ENCODE data around the gene POMGNT1. TPM values are rescaled to one million over a fixed set of nuclear protein-coding genes. Genes with fewer than 3 reads are reported as not detected.

POMGNT1 gene
- total RNA-seq, 2 experiments from 2014 or later, result 30.8 to 37.3 TPM

DNA sequence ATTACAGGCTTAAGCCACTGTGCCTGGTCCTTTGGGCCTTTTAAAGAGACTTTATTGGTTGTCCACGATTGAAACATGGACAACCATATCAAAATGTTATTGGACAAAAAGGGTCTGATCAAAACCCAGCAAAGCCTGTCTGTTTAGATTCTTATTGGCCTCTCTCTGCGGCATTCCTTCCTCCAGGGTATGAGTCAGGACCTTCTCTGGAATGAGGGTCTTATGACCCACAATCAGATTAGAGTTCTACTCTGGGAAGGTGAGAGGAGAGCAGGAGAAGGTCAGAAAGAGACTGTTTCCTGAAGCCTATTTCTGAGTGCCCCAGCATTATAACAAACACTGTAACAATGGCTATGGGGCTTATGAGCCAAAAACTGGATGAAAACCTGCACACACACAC lies 12.8 kb upstream of the POMGNT1 start:
- Histone ChIP-seq H2AFZ (ENCODE audit: low read length) (no peak overlapping the region), H4K20me1 (ENCODE audit: insufficient read depth, low read length) (no peaks in the 10 kb centered on the region), H3K79me2 (ENCODE audit: insufficient read depth, low read depth, low read length) (no peaks in the 10 kb centered on the region), H3K36me3 (ENCODE audit: insufficient read depth, low read length) (no peaks in the 10 kb centered on the region), H3K4me2 (ENCODE audit: low read length) (no peak overlapping the region), H3K9me3 (ENCODE audit: low read length) (no peaks in the 10 kb centered on the region), H3K27ac (ENCODE audit: low read depth, low read length, poor library complexity, severe bottlenecking) (no peak overlapping the region), H3K4me1 (ENCODE audit: insufficient read depth, low read length, poor library complexity, severe bottlenecking) (peaks cover 6% of the 10 kb centered on the region), H3K9me2 (ENCODE audit: insufficient read depth, low read length) (no peaks in the 10 kb centered on the region), H3K4me3 (ENCODE audit: low read depth, low read length, poor library complexity, severe bottlenecking) (no peak overlapping the region)
- ChIA-PET CTCF (ENCODE audit: unreplicated experiment) (no interaction called here), POLR2A (no interaction called here)
- TF ChIP-seq, protein P1, sequence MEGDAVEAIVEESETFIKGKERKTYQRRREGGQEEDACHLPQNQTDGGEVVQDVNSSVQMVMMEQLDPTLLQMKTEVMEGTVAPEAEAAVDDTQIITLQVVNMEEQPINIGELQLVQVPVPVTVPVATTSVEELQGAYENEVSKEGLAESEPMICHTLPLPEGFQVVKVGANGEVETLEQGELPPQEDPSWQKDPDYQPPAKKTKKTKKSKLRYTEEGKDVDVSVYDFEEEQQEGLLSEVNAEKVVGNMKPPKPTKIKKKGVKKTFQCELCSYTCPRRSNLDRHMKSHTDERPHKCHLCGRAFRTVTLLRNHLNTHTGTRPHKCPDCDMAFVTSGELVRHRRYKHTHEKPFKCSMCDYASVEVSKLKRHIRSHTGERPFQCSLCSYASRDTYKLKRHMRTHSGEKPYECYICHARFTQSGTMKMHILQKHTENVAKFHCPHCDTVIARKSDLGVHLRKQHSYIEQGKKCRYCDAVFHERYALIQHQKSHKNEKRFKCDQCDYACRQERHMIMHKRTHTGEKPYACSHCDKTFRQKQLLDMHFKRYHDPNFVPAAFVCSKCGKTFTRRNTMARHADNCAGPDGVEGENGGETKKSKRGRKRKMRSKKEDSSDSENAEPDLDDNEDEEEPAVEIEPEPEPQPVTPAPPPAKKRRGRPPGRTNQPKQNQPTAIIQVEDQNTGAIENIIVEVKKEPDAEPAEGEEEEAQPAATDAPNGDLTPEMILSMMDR (conservative IDR thresholded peaks at IDR 0.05; ENCODE audit: low read length), result no peak
- TF ChIP-seq EZH2phosphoT487 (IDR thresholded peaks at IDR 0.05; ENCODE audit: borderline replicate concordance, low read depth, low read length), result no peak
- BruUV-seq (replicated peaks), result no TSS peak
- intact Hi-C loops (cut with micrococcal nuclease; ENCODE audit: unreplicated experiment), result no loop called here
- no peak for DNase-seq (ENCODE audit: low spot score)

GRCh38 chr1:46210561-46210960 lies 12.3 kb upstream of the POMGNT1 start:
- no peak for DNase-seq (ENCODE audit: low spot score)
- POLR2A ChIA-PET, result no interaction called here
- Histone ChIP-seq H3K79me2 (ENCODE audit: insufficient read depth, low read depth, low read length) (no peaks in the 10 kb centered on the region), H3K9me3 (ENCODE audit: low read length) (no peaks in the 10 kb centered on the region), H3K27ac (ENCODE audit: low read depth, low read length, poor library complexity, severe bottlenecking) (no peak overlapping the region), H3K4me1 (ENCODE audit: insufficient read depth, low read length, poor library complexity, severe bottlenecking) (peaks cover 6% of the 10 kb centered on the region), H3K9me2 (ENCODE audit: insufficient read depth, low read length) (no peaks in the 10 kb centered on the region), H2AFZ (ENCODE audit: low read length) (no peak overlapping the region), H3K4me2 (ENCODE audit: low read length) (no peak overlapping the region), H3K4me3 (ENCODE audit: low read depth, low read length, poor library complexity, severe bottlenecking) (no peak overlapping the region), H4K20me1 (ENCODE audit: insufficient read depth, low read length) (no peaks in the 10 kb centered on the region), H3K36me3 (ENCODE audit: insufficient read depth, low read length) (no peaks in the 10 kb centered on the region)
- no TSS peak for BruUV-seq (replicated peaks)
- CTCF ChIA-PET (ENCODE audit: unreplicated experiment), result no interaction called here
- intact Hi-C loops (cut with micrococcal nuclease; ENCODE audit: unreplicated experiment), result no loop called here
- no peak for TF ChIP-seq EZH2phosphoT487 (IDR thresholded peaks at IDR 0.05; ENCODE audit: borderline replicate concordance, low read depth, low read length)
- TF ChIP-seq, protein P1 (conservative IDR thresholded peaks at IDR 0.05; ENCODE audit: low read length), result no peak

GRCh38 chr1:46206399-46206798 lies 8.2 kb upstream of the POMGNT1 start:
- no TSS peak for BruUV-seq (replicated peaks)
- ChIA-PET POLR2A (interaction anchor here (1.1 kb wide), 1 partner anchor 18 kb away, joined by 3 read pairs; no protein-coding TSS in a partner anchor), CTCF (ENCODE audit: unreplicated experiment) (no interaction called here)
- no peak for DNase-seq (ENCODE audit: low spot score)
- H4K20me1 ChIP-seq (ENCODE audit: insufficient read depth, low read length), result no peaks in the 10 kb centered on the region
- H3K36me3 ChIP-seq (ENCODE audit: insufficient read depth, low read length), result no peaks in the 10 kb centered on the region
- H3K4me2 ChIP-seq (ENCODE audit: low read length), result no peak overlapping the region
- peaks cover 16% of the 10 kb centered on the region for H3K4me1 ChIP-seq (ENCODE audit: insufficient read depth, low read length, poor library complexity, severe bottlenecking)
- TF ChIP-seq EZH2phosphoT487 (IDR thresholded peaks at IDR 0.05; ENCODE audit: borderline replicate concordance, low read depth, low read length), result no peak
- TF ChIP-seq, protein P1 (conservative IDR thresholded peaks at IDR 0.05; ENCODE audit: low read length), result no peak
- no peak overlapping the region; the same call in 1 of the 2 replicates for H2AFZ ChIP-seq (ENCODE audit: low read length)
- no peaks in the 10 kb centered on the region for H3K9me2 ChIP-seq (ENCODE audit: insufficient read depth, low read length)
- no peak overlapping the region for H3K4me3 ChIP-seq (ENCODE audit: low read depth, low read length, poor library complexity, severe bottlenecking)
- H3K27ac ChIP-seq (ENCODE audit: low read depth, low read length, poor library complexity, severe bottlenecking), result no peak overlapping the region
- no peaks in the 10 kb centered on the region for H3K9me3 ChIP-seq (ENCODE audit: low read length)
- intact Hi-C loops (cut with micrococcal nuclease; ENCODE audit: unreplicated experiment), result no loop called here
- H3K79me2 ChIP-seq (ENCODE audit: insufficient read depth, low read depth, low read length), result no peaks in the 10 kb centered on the region

All from OCI-LY7 (cell line).